Activated B cell treated with CpG ODN at 0.5 μM for 24 hours (primary cell): Measurements from ENCODE around the gene ZG16B. TPM values are rescaled to one million over a fixed set of nuclear protein-coding genes. Genes with fewer than 3 reads are reported as not detected.

ENCODE experiments used
- ATAC-seq: fragments of 200-7000 bp; cut with Tn5 transposase; one replicate; pipeline ENCODE4 v1.10.0; 2021; ENCODE audit warnings: low read depth, mild to moderate bottlenecking, moderate library complexity
- CTCF ChIA-PET: fragments of 350-600 bp; sonication (Branson Sonifier 250); formaldehyde crosslinking; loops from one replicate; lab custom pipeline; 2021; ENCODE audit warnings: antibody characterized with exemption; lab: Charles Lee
- POLR2A ChIA-PET: fragments of 350-600 bp; sonication (Branson Sonifier 250); formaldehyde crosslinking; loops from one replicate; lab custom pipeline; 2021; ENCODE audit warnings: antibody characterized with exemption; lab: Charles Lee
- DNase-seq: peaks from one replicate; pipeline ENCODE4 v3.0.0; 2022
- H3K27ac Mint-ChIP-seq: one replicate; pipeline ENCODE4 v1.8.0; 2020; ENCODE audit warnings: mixed read lengths
- H3K27me3 Mint-ChIP-seq: one replicate; pipeline ENCODE4 v1.8.0; 2021; ENCODE audit warnings: mixed read lengths
- H3K36me3 Mint-ChIP-seq: one replicate; pipeline ENCODE4 v1.8.0; 2021; ENCODE audit warnings: low read depth, mixed read lengths
- H3K4me1 Mint-ChIP-seq: one replicate; pipeline ENCODE4 v1.8.0; 2021; ENCODE audit warnings: mixed read lengths
- H3K4me3 Mint-ChIP-seq: one replicate; pipeline ENCODE4 v1.8.0; 2020; ENCODE audit warnings: mild to moderate bottlenecking, mixed read lengths
- H3K9me3 Mint-ChIP-seq: one replicate; pipeline ENCODE4 v1.8.0; 2020; ENCODE audit warnings: mixed read lengths
- CTCF ChIP-seq: fragments of 200-600 bp; IDR thresholded peaks from one replicate; pipeline ENCODE4 v1.8.0; 2022; ENCODE audit warnings: antibody characterized with exemption, mild to moderate bottlenecking
- intact Hi-C: fragments of 100-400 bp; cut with micrococcal nuclease; formaldehyde crosslinking; loops from one replicate; pipeline ENCODE4 v1.15.1; 2024
- total RNA-seq: library from RNA; stranded (reverse); gene quantifications from 2 replicates; pipeline ENCODE4 v1.2.3, GENCODE V29; 2022

ZG16B gene
- total RNA-seq, 1 donor from 2014 or later: 0.33 TPM

DNA sequence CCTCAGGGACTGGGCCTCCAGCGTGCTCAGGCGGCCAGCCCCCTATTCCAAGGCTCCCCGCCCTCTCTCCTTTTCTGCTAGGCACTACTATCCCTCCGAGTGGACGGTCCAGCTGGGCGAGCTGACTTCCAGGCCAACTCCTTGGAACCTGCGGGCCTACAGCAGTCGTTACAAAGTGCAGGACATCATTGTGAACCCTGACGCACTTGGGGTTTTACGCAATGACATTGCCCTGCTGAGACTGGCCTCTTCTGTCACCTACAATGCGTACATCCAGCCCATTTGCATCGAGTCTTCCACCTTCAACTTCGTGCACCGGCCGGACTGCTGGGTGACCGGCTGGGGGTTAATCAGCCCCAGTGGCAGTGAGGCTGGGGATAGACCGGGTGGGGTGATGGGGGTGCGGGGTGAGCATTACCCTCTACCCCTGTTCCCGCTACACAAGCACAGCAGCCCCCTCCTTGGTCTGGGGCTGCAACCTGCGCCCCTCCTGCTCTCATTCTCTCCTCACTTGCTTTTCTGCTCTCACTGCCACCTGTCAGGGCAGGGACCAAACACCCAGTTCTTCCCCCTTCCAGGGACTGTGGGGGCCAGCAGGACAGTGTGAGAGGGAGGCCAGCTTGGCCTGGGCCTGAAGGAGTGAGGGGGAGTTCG, 30.8 kb upstream of the ZG16B start:
- Mint-ChIP-seq H3K9me3 (peaks cover 10% of the 10 kb centered on the region), H3K36me3 (no peaks in the 10 kb centered on the region), H3K4me3 (no peak overlapping the region), H3K4me1 (no peaks in the 10 kb centered on the region), H3K27me3 (peaks cover 25% of the 10 kb centered on the region), H3K27ac (no peak overlapping the region)
- ATAC-seq: no peak
- intact Hi-C loops: no loop called here
- ChIA-PET POLR2A (no interaction called here), CTCF (no interaction called here)
- DNase-seq: no peak
- no peak for TF ChIP-seq CTCF

DNA sequence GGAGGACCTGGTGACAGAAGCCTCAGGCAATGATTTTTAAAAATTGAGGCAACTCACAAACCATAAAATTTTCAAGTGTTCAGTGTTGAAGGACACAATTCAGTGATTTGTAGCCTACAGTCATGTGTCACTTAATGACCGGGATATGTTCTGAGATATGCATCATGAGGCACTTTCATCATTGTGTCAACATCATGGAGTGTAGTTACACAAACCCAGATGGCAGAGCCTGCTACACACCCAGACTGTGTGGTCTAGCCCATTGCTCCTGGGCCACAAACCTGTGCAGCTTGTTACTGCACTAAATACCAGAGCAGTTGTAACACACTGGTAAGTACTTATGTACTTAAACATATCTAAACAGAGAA, 30.3 kb upstream of the ZG16B start:
- H3K36me3 Mint-ChIP-seq: no peaks in the 10 kb centered on the region
- CTCF ChIA-PET: no interaction called here
- H3K27ac Mint-ChIP-seq: no peak overlapping the region
- no peak for TF ChIP-seq CTCF
- DNase-seq (no peak), ATAC-seq (no peak)
- no peaks in the 10 kb centered on the region for H3K4me1 Mint-ChIP-seq
- POLR2A ChIA-PET: no interaction called here
- peaks cover 12% of the 10 kb centered on the region for H3K9me3 Mint-ChIP-seq
- H3K27me3 Mint-ChIP-seq: peaks cover 22% of the 10 kb centered on the region
- H3K4me3 Mint-ChIP-seq: no peak overlapping the region
- intact Hi-C loops: no loop called here

GRCh38 chr16:2803545-2804195, 26.4 kb upstream of the ZG16B start:
- Mint-ChIP-seq H3K27me3 (peaks cover 31% of the 10 kb centered on the region), H3K9me3 (peaks cover 12% of the 10 kb centered on the region), H3K27ac (no peak overlapping the region), H3K36me3 (no peaks in the 10 kb centered on the region), H3K4me1 (no peaks in the 10 kb centered on the region), H3K4me3 (no peak overlapping the region)
- TF ChIP-seq CTCF: no peak
- intact Hi-C loops: no loop called here
- no peak for DNase-seq
- CTCF ChIA-PET: no interaction called here
- no peak for ATAC-seq
- POLR2A ChIA-PET: no interaction called here

GRCh38 chr16:2804728-2805127, 25.4 kb upstream of the ZG16B start:
- peaks cover 16% of the 10 kb centered on the region for H3K9me3 Mint-ChIP-seq
- DNase-seq (no peak), ATAC-seq (no peak)
- no peaks in the 10 kb centered on the region for H3K36me3 Mint-ChIP-seq
- no peak overlapping the region for H3K4me3 Mint-ChIP-seq
- no peak overlapping the region for H3K27ac Mint-ChIP-seq
- H3K27me3 Mint-ChIP-seq: peaks cover 36% of the 10 kb centered on the region
- intact Hi-C loops: no loop called here
- ChIA-PET POLR2A (no interaction called here), CTCF (no interaction called here)
- H3K4me1 Mint-ChIP-seq: no peaks in the 10 kb centered on the region
- TF ChIP-seq CTCF: no peak

DNA sequence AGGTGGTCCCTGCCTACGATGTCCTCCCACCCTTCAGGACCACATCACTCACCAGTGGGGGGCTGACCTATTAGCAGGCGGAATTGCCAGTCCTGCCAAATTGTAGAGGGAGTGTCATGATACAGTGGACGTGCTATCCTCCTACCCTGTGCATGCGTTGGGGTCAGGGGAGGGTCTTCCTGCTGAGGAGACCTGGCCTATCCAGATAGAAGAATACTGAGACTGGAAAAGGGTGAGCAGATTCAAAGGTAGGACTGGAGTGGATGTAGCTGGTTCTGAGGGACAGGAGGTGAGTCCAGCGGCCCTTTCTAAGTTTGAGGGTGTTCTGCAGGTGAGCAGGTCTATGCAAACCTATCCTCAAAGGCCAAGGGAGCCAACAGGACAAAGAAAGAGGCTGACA, 23.8 kb upstream of the ZG16B start:
- POLR2A ChIA-PET: no interaction called here
- no peak for DNase-seq
- Mint-ChIP-seq H3K27me3 (peaks cover 42% of the 10 kb centered on the region), H3K4me3 (no peak overlapping the region), H3K9me3 (peaks cover 16% of the 10 kb centered on the region), H3K27ac (no peak overlapping the region), H3K36me3 (no peaks in the 10 kb centered on the region), H3K4me1 (no peaks in the 10 kb centered on the region)
- ATAC-seq: no peak
- TF ChIP-seq CTCF: no peak
- CTCF ChIA-PET: no interaction called here
- intact Hi-C loops: no loop called here
